Measurements from ENCODE around the gene TXLNG.
A peak's percentile ranks its signal among the peaks of the same experiment; 100 is the strongest.
"Not testable (repeated sequence)": the region's sequence is repeated elsewhere in the genome, so short reads cannot be mapped to it uniquely, and the experiment has no call there.

Gene TXLNG

GRCh38 chrX:16839219-16839851 lies 53.1 kb downstream of the TXLNG start:
- DNase-seq (ENCODE audit: low spot score): no peak

DNA sequence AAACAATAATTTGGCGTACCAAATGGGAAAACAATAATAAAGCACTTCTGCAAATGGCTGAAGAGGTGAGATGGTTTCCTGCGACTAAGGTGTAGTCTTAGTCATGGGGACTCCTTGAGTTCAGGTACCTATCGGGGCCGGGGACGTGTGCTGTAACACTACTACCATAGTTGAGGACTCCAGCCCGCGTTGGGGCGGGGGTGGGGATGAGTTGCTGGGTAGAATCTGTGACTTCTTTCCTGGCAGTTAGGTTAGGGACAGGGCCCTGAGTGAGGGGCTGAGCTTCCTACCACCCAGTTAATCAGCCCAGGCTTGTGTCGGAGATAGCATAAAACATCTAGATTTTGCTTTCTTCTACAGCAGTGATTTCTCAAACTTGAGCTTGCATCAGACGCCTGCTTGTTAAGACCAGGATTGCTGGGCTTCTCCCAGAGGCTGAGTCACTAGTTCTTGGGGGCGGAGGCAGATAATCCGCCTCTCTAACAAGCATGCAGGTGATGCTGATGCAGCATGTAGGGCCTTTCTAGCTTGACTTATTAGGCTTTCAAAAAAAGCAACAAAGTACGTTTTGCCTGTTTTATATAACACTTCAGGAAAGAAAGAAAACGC lies 53.7 kb downstream of the TXLNG start:
- peak; percentile 29 for DNase-seq (ENCODE audit: low spot score)

DNA sequence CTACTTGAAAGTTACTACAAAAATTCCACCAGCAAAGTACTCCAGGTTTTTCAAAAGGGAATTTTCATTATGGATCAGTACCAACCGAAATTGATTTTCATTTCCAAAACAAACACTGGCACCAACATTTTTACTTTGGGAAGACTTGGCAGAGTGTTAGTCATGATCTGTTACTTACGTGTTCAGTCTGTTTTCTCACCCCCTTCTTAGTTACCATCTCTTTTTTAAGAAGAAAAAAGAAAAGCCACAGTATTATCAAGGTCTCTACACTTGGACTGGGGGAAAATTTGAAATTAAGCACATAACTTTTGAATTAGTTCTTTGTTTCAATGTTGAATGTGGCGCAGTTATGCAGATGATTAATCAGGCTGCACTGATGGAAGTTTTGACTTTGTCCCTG lies 56.4 kb downstream of the TXLNG start:
- no peak for DNase-seq (ENCODE audit: low spot score)

- DNase-seq (ENCODE audit: low spot score): no peak
These were observed 57.1 kb downstream of the TXLNG start for GRCh38 chrX:16843208-16843909.

DNA sequence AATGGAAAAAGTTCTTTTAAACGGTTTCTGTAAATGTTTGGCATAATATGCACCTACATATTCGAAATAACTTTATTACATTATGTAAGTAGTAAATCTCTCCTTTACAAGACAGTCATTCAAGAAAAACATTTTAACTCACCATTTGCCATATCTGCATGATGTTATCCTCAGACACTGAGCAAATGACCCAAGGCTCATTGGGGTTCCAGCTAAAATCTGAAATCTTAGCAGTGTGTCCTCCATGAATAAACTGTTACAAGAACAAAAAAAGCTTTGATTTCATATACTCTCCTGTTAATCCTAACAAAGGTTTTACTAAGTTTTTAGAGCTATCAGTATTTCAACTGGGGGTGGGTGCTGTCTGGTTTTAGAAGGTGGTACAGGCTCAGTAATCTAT lies 59.4 kb downstream of the TXLNG start:
- DNase-seq (ENCODE audit: low spot score): no peak

DNA sequence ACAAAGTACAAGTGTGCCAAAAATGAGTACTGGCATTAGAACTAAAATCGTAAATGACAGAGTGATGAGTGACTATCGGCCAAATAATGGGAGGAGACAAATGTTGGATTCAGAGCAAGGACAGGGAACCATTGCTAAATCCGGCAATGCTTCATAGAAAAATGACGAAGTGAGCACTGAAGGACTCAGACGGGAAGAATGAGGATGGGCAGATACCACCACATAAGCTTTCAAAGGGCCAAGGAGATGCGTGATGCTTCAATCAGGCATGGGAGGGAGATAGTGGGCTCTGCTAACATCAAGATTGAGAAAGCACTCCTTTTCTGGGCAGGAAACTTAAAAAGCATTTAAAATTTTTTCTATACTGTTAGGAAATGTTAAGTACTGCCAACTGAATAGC lies 62.3 kb downstream of the TXLNG start:
- no peak for DNase-seq (ENCODE audit: low spot score)

DNA sequence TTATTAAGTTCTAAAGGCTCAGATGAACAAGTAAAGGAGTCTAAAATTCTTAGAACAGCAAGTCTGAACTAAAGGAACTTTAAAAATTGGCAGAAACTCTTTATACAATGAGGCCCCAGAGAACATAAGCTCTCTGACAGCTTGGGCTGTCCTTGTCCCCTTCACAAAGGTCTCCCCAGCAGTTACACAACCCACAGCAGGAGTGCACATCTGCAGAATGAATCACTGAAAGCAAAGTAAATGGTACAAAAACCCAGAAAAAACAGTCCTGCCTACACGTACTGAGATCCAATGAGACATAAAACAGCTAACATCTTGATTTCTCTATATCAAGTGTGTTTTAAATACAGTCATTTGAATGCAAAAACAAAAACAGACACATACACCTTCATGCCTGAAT lies 65.2 kb downstream of the TXLNG start:
- no peak for DNase-seq (ENCODE audit: low spot score)

DNA sequence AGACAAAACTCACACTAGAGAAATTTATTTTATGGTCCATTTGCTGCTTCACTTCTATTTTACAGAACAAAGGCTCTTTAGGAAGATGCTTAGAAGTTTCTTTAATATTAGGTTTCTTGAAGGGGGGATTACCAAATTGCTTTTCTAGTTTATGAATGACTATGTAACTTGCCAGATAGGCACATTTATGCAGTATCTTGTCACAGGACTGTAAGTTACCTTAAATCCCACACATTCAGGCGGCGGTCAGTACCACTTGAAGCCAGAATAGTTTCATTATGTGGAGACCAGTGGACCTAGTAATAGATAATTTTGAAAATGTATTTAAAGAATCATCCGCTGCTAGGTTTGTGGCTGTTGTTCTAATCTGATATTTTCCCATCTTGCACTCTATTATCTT lies 65.6 kb downstream of the TXLNG start:
- no peak for DNase-seq (ENCODE audit: low spot score)

DNA sequence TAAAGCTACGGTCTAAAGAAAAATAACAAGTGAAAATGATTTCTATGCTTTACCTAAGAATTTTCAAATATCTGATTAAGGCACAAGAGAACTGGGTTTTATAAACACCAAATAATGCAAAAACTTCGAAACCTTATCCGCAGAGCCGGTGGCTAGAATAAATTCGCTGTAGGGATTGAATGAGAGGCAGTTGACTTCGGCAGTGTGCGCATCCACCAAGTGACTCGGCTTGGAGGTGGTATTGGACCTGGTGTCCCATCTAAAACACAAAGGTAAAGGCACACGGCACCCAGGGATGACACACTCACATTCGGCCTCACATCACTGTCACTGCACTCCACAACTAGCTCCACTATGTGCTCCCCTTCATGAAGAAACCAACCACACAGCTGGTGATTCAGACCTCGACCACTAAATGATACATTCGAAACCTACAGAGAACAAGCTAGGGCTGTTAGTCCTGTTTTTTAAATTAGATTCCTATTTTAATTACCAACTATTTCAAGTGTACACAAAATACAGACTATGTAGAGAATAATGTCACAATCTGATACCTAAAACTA lies 66.4 kb downstream of the TXLNG start:
- DNase-seq (ENCODE audit: low spot score): no peak

DNA sequence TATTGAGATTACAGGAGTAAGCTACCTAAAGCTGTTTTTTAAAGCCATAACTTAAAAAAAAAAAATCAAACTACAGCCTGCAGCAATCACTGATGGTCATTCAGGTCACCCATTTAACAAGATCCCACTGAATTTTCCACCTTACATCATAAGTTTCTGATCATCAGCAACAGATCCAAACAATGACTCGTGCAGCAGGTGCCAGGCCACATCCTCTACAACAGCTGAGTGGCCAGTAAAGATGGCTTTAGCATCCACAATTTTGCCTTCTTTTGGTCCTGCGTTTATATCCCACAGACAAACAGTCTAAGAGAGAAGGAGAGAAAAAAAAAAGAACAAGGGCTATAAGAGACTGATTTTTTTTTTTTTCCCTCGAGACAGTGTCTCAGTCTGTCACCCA lies 67.3 kb downstream of the TXLNG start:
- DNase-seq (ENCODE audit: low spot score): no peak

DNA sequence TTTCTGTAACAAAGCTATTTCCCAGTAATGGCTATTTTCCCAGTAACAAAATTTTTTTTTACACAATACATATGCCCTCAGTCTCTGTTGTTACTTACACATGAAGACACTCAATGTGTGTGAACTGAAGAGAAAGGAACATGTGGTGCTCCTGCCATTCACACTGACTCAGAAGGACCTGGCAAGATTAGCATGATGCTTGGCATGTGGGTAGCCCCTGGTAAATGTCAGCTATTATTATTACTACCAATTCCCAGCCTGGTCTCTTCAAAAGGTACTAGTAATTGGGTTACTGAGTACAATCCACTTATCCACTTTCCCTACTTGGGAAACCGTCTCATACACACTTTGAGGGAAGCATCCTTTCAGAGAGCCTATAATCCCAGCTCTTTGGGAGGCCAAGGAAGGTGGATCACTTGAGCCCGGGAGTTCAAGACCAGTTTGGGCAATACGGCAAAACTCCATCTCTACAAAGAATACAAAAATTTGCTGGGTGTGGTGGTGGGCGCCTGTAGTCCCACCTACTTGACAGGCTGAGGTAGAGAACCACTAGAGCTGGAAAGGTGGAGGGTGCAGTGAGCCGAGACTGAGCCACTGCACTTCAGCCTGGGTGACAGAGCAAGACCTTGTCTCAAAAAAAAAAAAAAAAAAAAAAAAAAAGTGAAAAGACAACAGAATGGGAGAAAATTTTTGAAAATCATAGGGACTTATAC lies 69.3 kb downstream of the TXLNG start:
- DNase-seq (ENCODE audit: low spot score): no peak

GRCh38 chrX:16856076-16856404 lies 69.8 kb downstream of the TXLNG start:
- DNase-seq (ENCODE audit: low spot score): not testable (repeated sequence)

GRCh38 chrX:16856744-16857143 lies 70.5 kb downstream of the TXLNG start:
- DNase-seq (ENCODE audit: low spot score): no peak

GRCh38 chrX:16862829-16863228 lies 76.6 kb downstream of the TXLNG start:
- no peak for DNase-seq (ENCODE audit: low spot score)

DNA sequence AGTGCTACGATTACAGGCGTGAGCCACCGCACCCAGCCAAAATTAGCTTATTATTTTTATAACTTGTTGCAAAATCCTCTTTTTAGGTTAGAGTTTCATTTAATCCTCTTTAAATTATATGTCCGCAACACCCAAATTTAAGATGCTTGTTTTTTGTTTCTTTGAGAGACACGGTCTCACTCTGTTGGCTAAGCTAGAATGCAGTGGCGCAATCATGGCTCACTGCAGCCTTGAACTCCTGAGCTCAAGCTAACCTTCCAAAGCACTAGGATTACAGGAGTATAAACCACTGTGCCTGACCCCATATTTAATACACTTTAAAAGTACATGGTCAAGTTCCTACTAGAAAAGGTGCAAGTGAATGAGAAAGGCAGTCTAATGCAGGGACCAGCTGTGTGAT lies 81.7 kb downstream of the TXLNG start:
- DNase-seq (ENCODE audit: low spot score): no peak

DNA sequence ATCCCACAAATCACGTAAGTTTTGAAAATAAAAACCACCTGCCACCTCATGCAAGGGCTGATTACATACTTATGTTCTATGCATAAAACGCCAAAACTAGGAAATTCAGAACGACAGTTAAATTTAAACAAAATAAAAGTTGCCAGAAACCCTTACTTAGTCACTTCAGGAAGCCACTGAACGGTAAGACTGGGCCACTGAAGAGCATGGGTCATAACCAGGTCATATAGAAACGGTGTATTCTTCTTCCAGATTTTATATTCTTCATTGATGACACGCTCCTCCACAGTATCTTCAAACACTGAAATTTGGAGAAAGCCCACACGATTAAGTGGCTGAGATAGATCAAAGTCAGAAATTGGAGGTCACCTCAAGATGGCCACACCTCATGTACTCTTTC lies 82.7 kb downstream of the TXLNG start:
- DNase-seq (ENCODE audit: low spot score): no peak

DNA sequence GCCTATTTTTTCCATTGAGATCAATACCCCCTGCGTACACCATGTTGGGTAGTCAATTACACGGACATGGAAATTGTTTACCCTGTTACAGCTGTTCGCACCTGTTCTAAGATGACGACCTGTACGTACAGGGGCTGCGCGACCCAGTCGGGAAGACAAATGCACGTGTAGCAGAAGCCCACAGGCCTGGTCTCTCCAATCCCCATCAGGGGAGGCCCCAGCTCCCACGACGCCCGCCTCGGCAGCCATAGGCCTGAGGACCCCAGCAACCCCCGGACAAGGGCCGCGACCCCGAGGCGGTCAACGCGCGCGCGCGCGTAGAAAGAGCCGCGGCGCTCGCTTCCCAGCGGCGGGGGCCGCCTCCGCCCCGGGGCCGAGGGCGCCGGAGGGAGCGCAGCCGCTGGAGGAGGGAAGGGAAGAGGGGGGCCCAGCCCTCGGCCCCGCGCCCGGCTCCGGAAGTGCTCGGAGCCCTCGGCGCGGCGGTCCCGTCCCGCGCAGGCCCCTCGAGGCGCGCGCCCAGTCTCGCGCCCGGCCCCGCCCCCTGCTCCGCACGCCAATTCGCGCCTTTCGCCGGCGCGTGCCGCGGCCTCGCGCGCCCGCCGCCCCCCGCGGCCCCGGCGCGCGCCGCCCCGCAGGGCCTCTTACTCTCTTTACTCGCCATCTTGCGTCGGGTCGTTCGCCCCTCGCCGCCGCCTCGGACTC lies 83.3 kb downstream of the TXLNG start:
- DNase-seq (ENCODE audit: low spot score): peak; percentile 52

GRCh38 chrX:16870095-16870861 lies 84.0 kb downstream of the TXLNG start, which contains the start of gene RBBP7:
Gene RBBP7 (minus strand): TSS chrX:16870362. CDS start chrX:16870053, 309 bp downstream.
- peak; percentile 99 for DNase-seq (ENCODE audit: low spot score)

GRCh38 chrX:16870862-16871815 lies 84.9 kb downstream of the TXLNG start:
- DNase-seq (ENCODE audit: low spot score): no peak

GRCh38 chrX:16873106-16873505 lies 86.8 kb downstream of the TXLNG start:
- no peak for DNase-seq (ENCODE audit: low spot score)
